ENCODE results near the gene CCDC134.

The CCDC134 gene

DNA sequence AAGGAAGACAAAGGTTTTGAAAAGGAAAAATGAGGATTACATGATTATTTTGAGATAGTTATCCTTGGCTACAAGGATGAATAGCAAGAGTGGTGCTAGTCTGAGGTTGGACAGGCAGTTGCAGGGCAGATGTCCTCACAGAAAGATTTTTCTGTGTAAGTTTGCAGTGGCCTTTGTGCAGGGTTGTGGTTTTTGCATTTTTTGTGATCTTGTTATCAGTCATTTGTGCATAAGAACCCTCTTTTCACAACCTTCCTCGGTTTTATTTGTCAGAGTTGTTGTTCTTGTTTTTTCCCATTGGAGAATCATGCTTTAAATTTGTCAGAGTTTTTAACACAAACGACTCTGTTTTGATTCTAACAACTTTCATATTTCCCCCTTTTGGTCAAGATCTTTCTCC is 1.4 kb downstream of the CCDC134 start:
- no peak for TF ChIP-seq CTCF (IDR thresholded peaks at IDR 0.05)
- H3K27me3 ChIP-seq, result no peaks in the 10 kb centered on the region
- no peaks in the 10 kb centered on the region for H3K36me3 ChIP-seq
- H3K4me3 ChIP-seq, result no peak overlapping the region
- intact Hi-C loops (cut with DNase I; ENCODE audit: low total_unique reads), result no loop called here
- peaks cover 4 to 20% (median 14%) of the 10 kb centered on the region in 4 donors for H3K4me1 ChIP-seq
- no peaks in the 10 kb centered on the region for H3K9me3 ChIP-seq
- no peak overlapping the region for H3K27ac ChIP-seq
- DNase-seq, result no peak

DNA sequence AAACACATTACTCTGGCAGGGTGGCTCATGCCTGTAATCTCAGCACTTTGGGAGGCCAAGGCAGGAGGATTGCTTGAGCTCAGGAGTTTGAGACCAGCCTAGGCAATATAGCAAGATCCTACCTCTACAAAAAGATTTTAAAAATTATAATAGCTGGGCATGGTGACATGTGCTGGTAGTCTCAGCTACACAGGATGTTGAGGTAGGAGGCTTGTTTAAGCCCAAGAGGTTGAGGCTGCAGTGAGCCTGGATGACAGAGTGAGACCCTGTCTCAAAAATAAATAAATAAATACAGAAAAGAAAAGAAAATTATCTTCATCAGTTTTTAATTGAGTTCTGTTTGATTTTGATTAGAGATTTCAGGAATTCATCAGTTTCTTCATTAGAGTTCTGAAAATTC is 5.2 kb downstream of the CCDC134 start:
- H3K4me1 ChIP-seq, result peaks cover 4 to 12% (median 9%) of the 10 kb centered on the region in 4 donors
- intact Hi-C loops (cut with DNase I; ENCODE audit: low total_unique reads), result no loop called here
- no peak overlapping the region for H3K27ac ChIP-seq
- no peaks in the 10 kb centered on the region for H3K27me3 ChIP-seq
- H3K4me3 ChIP-seq, result no peak overlapping the region
- H3K9me3 ChIP-seq, result no peaks in the 10 kb centered on the region
- peaks cover 4 to 21% (median 8%) of the 10 kb centered on the region in 3 donors for H3K36me3 ChIP-seq
- DNase-seq, result no peak
- TF ChIP-seq CTCF (IDR thresholded peaks at IDR 0.05), result no peak

- Histone ChIP-seq H3K4me3 (no peak overlapping the region), H3K9me3 (no peaks in the 10 kb centered on the region), H3K27me3 (no peaks in the 10 kb centered on the region), H3K4me1 (no peaks in the 10 kb centered on the region), H3K27ac (no peak overlapping the region), H3K36me3 (peaks cover 4 to 41% (median 14%) of the 10 kb centered on the region in 3 donors)
- DNase-seq, result no peak
- intact Hi-C loops (cut with DNase I; ENCODE audit: low total_unique reads), result no loop called here
- TF ChIP-seq CTCF (IDR thresholded peaks at IDR 0.05), result no peak
These were observed 7.9 kb downstream of the CCDC134 start for GRCh38 chr22:41808400-41808799.

GRCh38 chr22:41810022-41810421 is 9.5 kb downstream of the CCDC134 start:
- no peak for DNase-seq
- no peaks in the 10 kb centered on the region for H3K9me3 ChIP-seq
- no peak for TF ChIP-seq CTCF (IDR thresholded peaks at IDR 0.05)

GRCh38 chr22:41812805-41813545 is 12.5 kb downstream of the CCDC134 start:
- Histone ChIP-seq H3K9me3 (no peaks in the 10 kb centered on the region), H3K4me3 (no peak overlapping the region), H3K27me3 (no peaks in the 10 kb centered on the region), H3K4me1 (no peaks in the 10 kb centered on the region), H3K36me3 (peaks cover 8 to 64% (median 21%) of the 10 kb centered on the region in 3 donors), H3K27ac (no peak overlapping the region)
- intact Hi-C loops (cut with DNase I; ENCODE audit: low total_unique reads), result no loop called here
- DNase-seq, result no peak
- no peak for TF ChIP-seq CTCF (IDR thresholded peaks at IDR 0.05)

More at GRCh38 chr22:41810022-41810421, 9.5 kb downstream of the CCDC134 start:
- H3K36me3 ChIP-seq, result peaks cover 8 to 50% (median 21%) of the 10 kb centered on the region in 3 donors
- no peaks in the 10 kb centered on the region for H3K4me1 ChIP-seq
- no peak overlapping the region for H3K27ac ChIP-seq
- H3K4me3 ChIP-seq, result no peak overlapping the region
- no peaks in the 10 kb centered on the region for H3K27me3 ChIP-seq
- intact Hi-C loops (cut with DNase I; ENCODE audit: low total_unique reads), result no loop called here

Measured in tibial artery (tissue), 4 donors.